Measurements from ENCODE around the gene RIPK1. TPM values are rescaled to one million over a fixed set of nuclear protein-coding genes. Genes with fewer than 3 reads are reported as not detected.
A peak's percentile ranks its signal among the peaks of the same experiment; 100 is the strongest.
"Not testable (repeated sequence)": the region's sequence is repeated elsewhere in the genome, so short reads cannot be mapped to it uniquely, and the experiment has no call there.

The RIPK1 gene
- total and polyA plus RNA-seq, 9 of the 15 experiments (the other 6 are each of a cell fraction or from before 2014, with no cell fraction given), result 3.8 to 24.9 (median 17.7) TPM

DNA sequence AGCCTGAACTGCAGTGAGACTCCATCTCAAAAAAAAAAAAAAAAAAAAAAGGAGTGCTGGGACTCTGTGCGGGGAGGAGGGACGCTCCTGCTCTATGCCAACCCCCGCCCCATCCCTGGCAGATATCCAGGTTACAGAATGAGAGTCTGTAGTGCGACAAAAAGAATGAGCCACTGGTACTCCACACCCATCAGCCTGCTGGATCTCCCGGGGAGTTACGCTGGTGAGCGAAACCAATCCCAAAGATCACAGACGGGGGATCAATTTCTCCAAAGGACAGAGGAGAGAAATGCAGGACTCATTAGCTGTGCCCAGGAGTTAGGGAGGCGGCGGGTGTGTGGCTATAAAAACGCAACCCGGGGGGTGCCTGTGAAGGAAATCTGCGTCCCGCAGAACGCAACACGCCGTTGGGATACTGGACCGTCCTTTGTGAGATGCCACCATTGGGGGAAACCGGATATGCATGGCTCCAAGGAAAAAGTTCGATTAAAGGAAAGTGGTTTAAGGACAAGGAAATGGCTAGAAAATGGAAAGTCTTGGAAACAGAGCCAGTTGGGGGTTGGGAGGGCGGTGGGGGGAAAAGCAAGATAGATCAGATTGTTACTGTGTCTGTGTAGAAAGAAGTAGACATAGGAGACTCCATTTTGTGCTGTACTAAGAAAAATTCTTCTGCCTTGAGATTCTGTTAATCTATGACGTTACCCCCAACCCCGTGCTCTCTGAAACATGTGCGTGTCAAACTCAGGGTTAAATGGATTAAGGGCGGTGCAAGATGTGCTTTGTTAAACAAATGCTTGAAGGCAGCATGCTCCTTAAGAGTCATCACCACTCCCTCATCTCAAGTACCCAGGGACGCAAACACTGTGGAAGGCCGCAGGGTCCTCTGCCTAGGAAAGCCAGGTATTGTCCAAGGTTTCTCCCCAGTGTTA lies 13.8 kb upstream of the RIPK1 start (continued):
- TF ChIP-seq, protein P1, sequence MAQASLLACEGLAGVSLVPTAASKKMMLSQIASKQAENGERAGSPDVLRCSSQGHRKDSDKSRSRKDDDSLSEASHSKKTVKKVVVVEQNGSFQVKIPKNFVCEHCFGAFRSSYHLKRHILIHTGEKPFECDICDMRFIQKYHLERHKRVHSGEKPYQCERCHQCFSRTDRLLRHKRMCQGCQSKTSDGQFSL (CRISPR knock-in tag; IDR thresholded peaks at IDR 0.05), result not testable (repeated sequence)
- TF ChIP-seq, protein P1 (tag; IDR thresholded peaks at IDR 0.05), result peak in 1 of 2 experiments; percentile 83; a peak in 2 of 4 replicates
- TF ChIP-seq, protein P2, sequence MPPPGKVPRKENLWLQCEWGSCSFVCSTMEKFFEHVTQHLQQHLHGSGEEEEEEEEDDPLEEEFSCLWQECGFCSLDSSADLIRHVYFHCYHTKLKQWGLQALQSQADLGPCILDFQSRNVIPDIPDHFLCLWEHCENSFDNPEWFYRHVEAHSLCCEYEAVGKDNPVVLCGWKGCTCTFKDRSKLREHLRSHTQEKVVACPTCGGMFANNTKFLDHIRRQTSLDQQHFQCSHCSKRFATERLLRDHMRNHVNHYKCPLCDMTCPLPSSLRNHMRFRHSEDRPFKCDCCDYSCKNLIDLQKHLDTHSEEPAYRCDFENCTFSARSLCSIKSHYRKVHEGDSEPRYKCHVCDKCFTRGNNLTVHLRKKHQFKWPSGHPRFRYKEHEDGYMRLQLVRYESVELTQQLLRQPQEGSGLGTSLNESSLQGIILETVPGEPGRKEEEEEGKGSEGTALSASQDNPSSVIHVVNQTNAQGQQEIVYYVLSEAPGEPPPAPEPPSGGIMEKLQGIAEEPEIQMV (tag; conservative IDR thresholded peaks at IDR 0.05; ENCODE audit: low read depth), result 0 out of 2 replicates have a peak, but pooled peaks have one; percentile 59
- peak; percentile 84 for TF ChIP-seq PTTG1 (tag; IDR thresholded peaks at IDR 0.05; ENCODE audit: low read depth)
- TF ChIP-seq GTF2A2 (tag; IDR thresholded peaks at IDR 0.05), result peak; percentile 60; the same call in 1 of the 2 replicates
- peak; percentile 80 for TF ChIP-seq ZNF384 (IDR thresholded peaks at IDR 0.05; ENCODE audit: low read depth, low read length)
- 0 out of 2 replicates have a peak, but pooled peaks have one; percentile 22 for TF ChIP-seq MYC (IDR thresholded peaks at IDR 0.05; ENCODE audit: low read depth, low read length)
- TF ChIP-seq MYC (CRISPR knock-in tag; IDR thresholded peaks at IDR 0.05; ENCODE audit: borderline replicate concordance, low read depth), result peak; percentile 62
- TF ChIP-seq GTF2E2 (tag; IDR thresholded peaks at IDR 0.05), result 0 out of 2 replicates have a peak, but pooled peaks have one; percentile 0
- TF ChIP-seq, protein P3, sequence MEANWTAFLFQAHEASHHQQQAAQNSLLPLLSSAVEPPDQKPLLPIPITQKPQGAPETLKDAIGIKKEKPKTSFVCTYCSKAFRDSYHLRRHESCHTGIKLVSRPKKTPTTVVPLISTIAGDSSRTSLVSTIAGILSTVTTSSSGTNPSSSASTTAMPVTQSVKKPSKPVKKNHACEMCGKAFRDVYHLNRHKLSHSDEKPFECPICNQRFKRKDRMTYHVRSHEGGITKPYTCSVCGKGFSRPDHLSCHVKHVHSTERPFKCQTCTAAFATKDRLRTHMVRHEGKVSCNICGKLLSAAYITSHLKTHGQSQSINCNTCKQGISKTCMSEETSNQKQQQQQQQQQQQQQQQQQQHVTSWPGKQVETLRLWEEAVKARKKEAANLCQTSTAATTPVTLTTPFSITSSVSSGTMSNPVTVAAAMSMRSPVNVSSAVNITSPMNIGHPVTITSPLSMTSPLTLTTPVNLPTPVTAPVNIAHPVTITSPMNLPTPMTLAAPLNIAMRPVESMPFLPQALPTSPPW (CRISPR knock-in tag; IDR thresholded peaks at IDR 0.05), result 0 out of 2 replicates have a peak, but pooled peaks have one; percentile 17
- TF ChIP-seq, protein P4, sequence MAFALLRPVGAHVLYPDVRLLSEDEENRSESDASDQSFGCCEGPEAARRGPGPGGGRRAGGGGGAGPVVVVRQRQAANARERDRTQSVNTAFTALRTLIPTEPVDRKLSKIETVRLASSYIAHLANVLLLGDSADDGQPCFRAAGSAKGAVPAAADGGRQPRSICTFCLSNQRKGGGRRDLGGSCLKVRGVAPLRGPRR (CRISPR knock-in tag; IDR thresholded peaks at IDR 0.05), result peak; percentile 67; the same call in 1 of the 2 replicates
- TF ChIP-seq, protein P5, sequence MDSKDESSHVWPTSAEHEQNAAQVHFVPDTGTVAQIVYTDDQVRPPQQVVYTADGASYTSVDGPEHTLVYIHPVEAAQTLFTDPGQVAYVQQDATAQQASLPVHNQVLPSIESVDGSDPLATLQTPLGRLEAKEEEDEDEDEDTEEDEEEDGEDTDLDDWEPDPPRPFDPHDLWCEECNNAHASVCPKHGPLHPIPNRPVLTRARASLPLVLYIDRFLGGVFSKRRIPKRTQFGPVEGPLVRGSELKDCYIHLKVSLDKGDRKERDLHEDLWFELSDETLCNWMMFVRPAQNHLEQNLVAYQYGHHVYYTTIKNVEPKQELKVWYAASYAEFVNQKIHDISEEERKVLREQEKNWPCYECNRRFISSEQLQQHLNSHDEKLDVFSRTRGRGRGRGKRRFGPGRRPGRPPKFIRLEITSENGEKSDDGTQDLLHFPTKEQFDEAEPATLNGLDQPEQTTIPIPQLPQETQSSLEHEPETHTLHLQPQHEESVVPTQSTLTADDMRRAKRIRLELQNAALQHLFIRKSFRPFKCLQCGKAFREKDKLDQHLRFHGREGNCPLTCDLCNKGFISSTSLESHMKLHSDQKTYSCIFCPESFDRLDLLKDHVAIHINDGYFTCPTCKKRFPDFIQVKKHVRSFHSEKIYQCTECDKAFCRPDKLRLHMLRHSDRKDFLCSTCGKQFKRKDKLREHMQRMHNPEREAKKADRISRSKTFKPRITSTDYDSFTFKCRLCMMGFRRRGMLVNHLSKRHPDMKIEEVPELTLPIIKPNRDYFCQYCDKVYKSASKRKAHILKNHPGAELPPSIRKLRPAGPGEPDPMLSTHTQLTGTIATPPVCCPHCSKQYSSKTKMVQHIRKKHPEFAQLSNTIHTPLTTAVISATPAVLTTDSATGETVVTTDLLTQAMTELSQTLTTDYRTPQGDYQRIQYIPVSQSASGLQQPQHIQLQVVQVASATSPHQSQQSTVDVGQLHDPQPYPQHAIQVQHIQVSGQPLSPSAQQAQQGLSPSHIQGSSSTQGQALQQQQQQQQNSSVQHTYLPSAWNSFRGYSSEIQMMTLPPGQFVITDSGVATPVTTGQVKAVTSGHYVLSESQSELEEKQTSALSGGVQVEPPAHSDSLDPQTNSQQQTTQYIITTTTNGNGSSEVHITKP (IDR thresholded peaks at IDR 0.05; ENCODE audit: partially characterized antibody), result peak; percentile 6
- TF ChIP-seq, protein P6, sequence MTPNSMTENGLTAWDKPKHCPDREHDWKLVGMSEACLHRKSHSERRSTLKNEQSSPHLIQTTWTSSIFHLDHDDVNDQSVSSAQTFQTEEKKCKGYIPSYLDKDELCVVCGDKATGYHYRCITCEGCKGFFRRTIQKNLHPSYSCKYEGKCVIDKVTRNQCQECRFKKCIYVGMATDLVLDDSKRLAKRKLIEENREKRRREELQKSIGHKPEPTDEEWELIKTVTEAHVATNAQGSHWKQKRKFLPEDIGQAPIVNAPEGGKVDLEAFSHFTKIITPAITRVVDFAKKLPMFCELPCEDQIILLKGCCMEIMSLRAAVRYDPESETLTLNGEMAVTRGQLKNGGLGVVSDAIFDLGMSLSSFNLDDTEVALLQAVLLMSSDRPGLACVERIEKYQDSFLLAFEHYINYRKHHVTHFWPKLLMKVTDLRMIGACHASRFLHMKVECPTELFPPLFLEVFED (CRISPR knock-in tag; conservative IDR thresholded peaks at IDR 0.05), result 0 out of 2 replicates have a peak, but pooled peaks have one; percentile 46
- TF ChIP-seq MEF2D (tag; conservative IDR thresholded peaks at IDR 0.05; ENCODE audit: low read depth), result peak; percentile 72; the same call in 1 of the 2 replicates
- TF ChIP-seq PTRF (tag; IDR thresholded peaks at IDR 0.05), result peak; percentile 80
